HG03039 (cell line): ENCODE measurements around the gene PTMA.
"Not testable (repeated sequence)": the region's sequence is repeated elsewhere in the genome, so short reads cannot be mapped to it uniquely, and the experiment has no call there.

Source experiments
- ATAC-seq: cut with Tn5 transposase; IDR thresholded peaks from one replicate; pipeline ENCODE4 v1.9.1; 2021; ENCODE audit warnings: mild to moderate bottlenecking, moderate library complexity; ENCODE audit not compliant: unreplicated experiment

PTMA gene

GRCh38 chr2:231707927-231708772 lies at the start of gene PTMA:
TSS of gene PTMA (plus strand) at chr2:231708525. CDS start at chr2:231708707, 182 bp downstream.
- ATAC-seq: peak; percentile 46

GRCh38 chr2:231660073-231660472 lies 48.3 kb upstream of the PTMA start:
- ATAC-seq: not testable (repeated sequence)

GRCh38 chr2:231660860-231661259 lies 47.5 kb upstream of the PTMA start:
- ATAC-seq: no peak

GRCh38 chr2:231661422-231662027 lies 46.8 kb upstream of the PTMA start:
- ATAC-seq: no peak

GRCh38 chr2:231662028-231662810 lies 46.1 kb upstream of the PTMA start:
- ATAC-seq: peak; percentile 65

GRCh38 chr2:231662811-231663457 lies 45.4 kb upstream of the PTMA start:
- ATAC-seq: no peak

- ATAC-seq: no peak
Observed at GRCh38 chr2:231663458-231664212, 44.7 kb upstream of the PTMA start.

- no peak for ATAC-seq
Observed at GRCh38 chr2:231664727-231665126, 43.6 kb upstream of the PTMA start.

GRCh38 chr2:231665245-231666170 lies 42.8 kb upstream of the PTMA start:
- ATAC-seq: no peak

GRCh38 chr2:231666171-231667095 lies 41.9 kb upstream of the PTMA start:
- ATAC-seq: peak; percentile 30

- ATAC-seq: no peak
Observed at GRCh38 chr2:231667096-231667427, 41.3 kb upstream of the PTMA start.

GRCh38 chr2:231667496-231667895 lies 40.8 kb upstream of the PTMA start:
- ATAC-seq: no peak

- no peak for ATAC-seq
Observed at GRCh38 chr2:231668981-231669380, 39.3 kb upstream of the PTMA start.

GRCh38 chr2:231671270-231672050 lies 36.9 kb upstream of the PTMA start:
- ATAC-seq: peak; percentile 33

GRCh38 chr2:231672617-231673347 lies 35.5 kb upstream of the PTMA start:
- ATAC-seq: peak; percentile 40

- ATAC-seq: no peak
Observed at GRCh38 chr2:231673348-231673770, 35.0 kb upstream of the PTMA start.
